DOHH2 (cell line): ENCODE results near the gene RBM33.

Experiments
- H3F3A ChIP-seq: fragments of 200-600 bp; sonication (generic), shearing (Covaris generic); 2 replicates; pipeline ENCODE4 v1.6.0; 2016; ENCODE audit warnings: antibody characterized with exemption, mild to moderate bottlenecking; ENCODE audit not compliant: control insufficient read depth, insufficient read depth
- H3K27ac ChIP-seq: fragments of 200-600 bp; sonication (generic); 2 replicates; pipeline ENCODE4 v1.5.1; 2014; ENCODE audit warnings: low read depth, mild to moderate bottlenecking, low read length, moderate library complexity
- H3K27me3 ChIP-seq: fragments of 200-600 bp; sonication (generic); 2 replicates; pipeline ENCODE4 v1.6.1; 2014; ENCODE audit warnings: mild to moderate bottlenecking, low read length, mixed read lengths; ENCODE audit not compliant: control insufficient read depth
- H3K36me3 ChIP-seq: fragments of 200-600 bp; sonication (generic); 2 replicates; pipeline ENCODE4 v1.6.1; 2014; ENCODE audit warnings: mild to moderate bottlenecking, low read length, moderate library complexity, mixed read lengths; ENCODE audit not compliant: control insufficient read depth
- H3K4me1 ChIP-seq: fragments of 200-600 bp; sonication (generic); 2 replicates; pipeline ENCODE4 v1.6.1; 2014; ENCODE audit warnings: mild to moderate bottlenecking, low read length, mixed read lengths; ENCODE audit not compliant: control insufficient read depth
- H3K4me2 ChIP-seq: fragments of 200-600 bp; sonication (generic); 2 replicates; pipeline ENCODE4 v1.6.0; 2014; ENCODE audit warnings: mild to moderate bottlenecking, low read length, moderate library complexity
- H3K4me3 ChIP-seq: fragments of 200-600 bp; sonication (generic); 2 replicates; pipeline ENCODE4 v1.5.1; 2014; ENCODE audit warnings: mild to moderate bottlenecking, low read length, mixed read lengths
- H3K79me2 ChIP-seq: fragments of 200-600 bp; sonication (generic); 2 replicates; pipeline ENCODE4 v1.6.1; 2014; ENCODE audit warnings: mild to moderate bottlenecking, low read length, mixed read lengths; ENCODE audit not compliant: control insufficient read depth
- H3K9me2 ChIP-seq: fragments of 200-600 bp; sonication (generic); replicated peaks from 2 replicates; pipeline ENCODE4 v1.6.1; 2014; ENCODE audit warnings: mild to moderate bottlenecking, low read length, mixed read lengths; ENCODE audit not compliant: control insufficient read depth
- H3K9me3 ChIP-seq: fragments of 200-600 bp; sonication (generic); 2 replicates; pipeline ENCODE4 v1.6.1; 2014; ENCODE audit warnings: antibody characterized with exemption, low read length, mixed read lengths; ENCODE audit not compliant: control insufficient read depth, insufficient read depth
- H4K20me1 ChIP-seq: fragments of 200-600 bp; sonication (generic); 2 replicates; pipeline ENCODE4 v1.6.0; 2014; ENCODE audit warnings: low read depth, mild to moderate bottlenecking, antibody characterized with exemption, low read length, moderate library complexity; ENCODE audit not compliant: control insufficient read depth, insufficient read depth
- CTCF ChIP-seq: fragments of 200-600 bp; sonication (generic); IDR thresholded peaks from one replicate; pipeline ENCODE4 v1.5.1; 2014; ENCODE audit warnings: antibody characterized with exemption, mild to moderate bottlenecking, low read depth, low read length; ENCODE audit not compliant: poor library complexity, severe bottlenecking
- EZH2phosphoT487 ChIP-seq: fragments of 200-600 bp; sonication (generic); IDR thresholded peaks from 2 replicates; pipeline ENCODE4 v1.6.1; 2017; ENCODE audit warnings: borderline replicate concordance, mild to moderate bottlenecking, antibody characterized with exemption, low read length, moderate library complexity, mixed read lengths

RBM33 gene

GRCh38 chr7:155609185-155609584, 35.3 kb upstream of the RBM33 start:
- no peaks in the 10 kb centered on the region for H4K20me1 ChIP-seq
- no peaks in the 10 kb centered on the region for H3K79me2 ChIP-seq
- H3K9me2 ChIP-seq: no peaks in the 10 kb centered on the region
- H3K9me3 ChIP-seq: no peaks in the 10 kb centered on the region
- no peak for TF ChIP-seq CTCF
- TF ChIP-seq EZH2phosphoT487: no peak
- H3K36me3 ChIP-seq: no peaks in the 10 kb centered on the region
- no peaks in the 10 kb centered on the region for H3K4me1 ChIP-seq
- peaks cover 12% of the 10 kb centered on the region; the same call in 1 of the 2 replicates for H3K27me3 ChIP-seq
- H3K4me2 ChIP-seq: no peak overlapping the region
- no peaks in the 10 kb centered on the region for H3F3A ChIP-seq
- H3K4me3 ChIP-seq: no peak overlapping the region
- H3K27ac ChIP-seq: no peak overlapping the region

DNA sequence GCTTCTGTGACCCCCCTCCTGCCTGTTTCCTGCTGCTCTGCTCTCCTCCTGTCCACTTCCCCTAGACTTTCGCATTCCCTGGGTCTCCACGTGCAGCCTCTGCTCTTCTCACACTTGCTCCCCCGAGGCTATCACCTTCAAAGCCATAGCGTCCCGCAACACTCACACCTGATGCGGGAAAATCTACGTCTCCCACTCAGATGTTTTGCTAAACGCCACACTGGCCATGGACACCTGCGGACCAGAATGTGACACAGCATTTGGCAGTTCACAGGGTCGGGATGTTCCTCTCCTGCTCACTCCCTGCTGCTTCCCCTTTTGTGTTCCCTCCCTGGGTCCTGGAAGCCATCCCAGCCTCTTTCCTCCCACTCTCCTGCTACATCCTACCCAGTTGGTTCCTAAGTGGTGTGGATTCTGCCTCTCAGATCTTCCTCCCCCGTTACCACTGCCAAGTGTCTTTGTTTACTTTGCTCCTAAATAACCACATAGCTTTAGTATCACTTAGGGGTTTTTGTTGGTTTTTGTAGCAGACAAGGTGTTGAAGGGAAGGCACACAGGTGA, 33.7 kb upstream of the RBM33 start:
- Histone ChIP-seq H3K4me1 (no peaks in the 10 kb centered on the region), H3K36me3 (no peaks in the 10 kb centered on the region), H3K4me2 (no peak overlapping the region), H3K27me3 (peaks cover 12% of the 10 kb centered on the region; the same call in 1 of the 2 replicates), H3K27ac (no peak overlapping the region), H3K79me2 (no peaks in the 10 kb centered on the region), H3F3A (no peaks in the 10 kb centered on the region), H3K9me2 (no peaks in the 10 kb centered on the region), H3K9me3 (0 out of 2 replicates have a peak, but pooled peaks cover 5% of the 10 kb centered on the region), H4K20me1 (no peaks in the 10 kb centered on the region), H3K4me3 (no peak overlapping the region)
- TF ChIP-seq CTCF (no peak), EZH2phosphoT487 (no peak)

- H3K27me3 ChIP-seq: peaks cover 12% of the 10 kb centered on the region; the same call in 1 of the 2 replicates
- H3K9me3 ChIP-seq: 0 out of 2 replicates have a peak, but pooled peaks cover 5% of the 10 kb centered on the region
- no peaks in the 10 kb centered on the region for H3K36me3 ChIP-seq
- no peak overlapping the region for H3K4me3 ChIP-seq
- no peak for TF ChIP-seq CTCF
- no peak for TF ChIP-seq EZH2phosphoT487
- no peaks in the 10 kb centered on the region for H4K20me1 ChIP-seq
- no peaks in the 10 kb centered on the region for H3K79me2 ChIP-seq
- H3K4me2 ChIP-seq: no peak overlapping the region
- H3F3A ChIP-seq: no peaks in the 10 kb centered on the region
- no peak overlapping the region for H3K27ac ChIP-seq
- no peaks in the 10 kb centered on the region for H3K4me1 ChIP-seq
- H3K9me2 ChIP-seq: no peaks in the 10 kb centered on the region
Observed at GRCh38 chr7:155611808-155612447, 32.5 kb upstream of the RBM33 start.
